ENCODE data around the gene DRAM2.

Gene DRAM2

GRCh38 chr1:111141245-111142220 lies 1.6 kb upstream of the DRAM2 start:
- H3K9me3 Mint-ChIP-seq, result no peaks in the 10 kb centered on the region
- TF ChIP-seq CTCF (IDR thresholded peaks at IDR 0.05), result no peak
- H3K27ac Mint-ChIP-seq, result peak overlapping the region; percentile 7
- peak overlapping the region; percentile 98 for H3K4me3 Mint-ChIP-seq
- H3K36me3 Mint-ChIP-seq (ENCODE audit: low read depth), result peaks cover 5% of the 10 kb centered on the region
- peaks cover 46% of the 10 kb centered on the region for H3K4me1 Mint-ChIP-seq
- no peaks in the 10 kb centered on the region for H3K27me3 Mint-ChIP-seq (ENCODE audit: low read depth, poor library complexity)
- no peak for DNase-seq

GRCh38 chr1:111140680-111140967 lies 731 bp upstream of the DRAM2 start:
- no peaks in the 10 kb centered on the region for H3K9me3 Mint-ChIP-seq
- TF ChIP-seq CTCF (IDR thresholded peaks at IDR 0.05), result no peak
- no peak overlapping the region for H3K27ac Mint-ChIP-seq
- peaks cover 13% of the 10 kb centered on the region for H3K36me3 Mint-ChIP-seq (ENCODE audit: low read depth)
- H3K27me3 Mint-ChIP-seq (ENCODE audit: low read depth, poor library complexity), result no peaks in the 10 kb centered on the region
- peak; percentile 66 for DNase-seq
- H3K4me1 Mint-ChIP-seq, result peaks cover 46% of the 10 kb centered on the region
- H3K4me3 Mint-ChIP-seq, result peak overlapping the region; percentile 98

DNA sequence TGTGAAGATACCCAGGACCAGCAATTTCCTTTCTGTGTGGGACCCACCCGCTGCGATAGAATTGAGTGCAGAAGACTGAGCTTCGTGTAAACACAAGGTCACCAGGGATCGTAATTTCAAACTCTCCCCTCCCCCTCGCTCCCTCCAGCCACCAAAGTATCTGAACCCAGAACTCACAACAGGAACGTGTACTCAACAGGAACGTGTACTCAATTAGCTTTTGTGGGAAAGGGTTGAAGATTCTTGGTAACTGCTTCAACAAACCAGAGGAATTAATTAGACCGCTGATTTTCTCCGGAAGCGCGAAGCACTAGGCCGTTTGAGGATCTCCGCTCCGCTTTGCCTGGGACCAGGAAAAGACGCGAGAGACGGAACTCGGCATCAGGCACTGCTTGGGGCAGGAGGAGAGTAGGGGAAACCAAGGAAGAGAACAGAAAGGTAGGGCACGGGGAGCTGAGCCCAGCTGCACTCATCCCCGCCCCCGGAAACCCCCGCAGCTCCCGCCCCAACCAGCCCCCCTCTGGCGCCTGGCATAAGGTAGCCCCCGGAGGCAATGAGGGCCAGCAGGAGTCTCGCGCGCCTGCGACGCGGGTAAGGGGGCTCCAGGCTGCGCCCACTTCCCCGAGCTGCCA lies 453 bp downstream of the DRAM2 start:
- Mint-ChIP-seq H3K27me3 (ENCODE audit: low read depth, poor library complexity) (no peaks in the 10 kb centered on the region), H3K36me3 (ENCODE audit: low read depth) (peaks cover 24% of the 10 kb centered on the region), H3K4me3 (peak overlapping the region; percentile 98), H3K4me1 (peaks cover 46% of the 10 kb centered on the region), H3K9me3 (no peaks in the 10 kb centered on the region), H3K27ac (peak overlapping the region; percentile 100)
- DNase-seq, result peak; percentile 52
- no peak for TF ChIP-seq CTCF (IDR thresholded peaks at IDR 0.05)

- TF ChIP-seq CTCF (IDR thresholded peaks at IDR 0.05), result no peak
- Mint-ChIP-seq H3K36me3 (ENCODE audit: low read depth) (peaks cover 50% of the 10 kb centered on the region), H3K27ac (peak overlapping the region; percentile 69), H3K4me1 (peaks cover 12% of the 10 kb centered on the region), H3K9me3 (no peaks in the 10 kb centered on the region), H3K27me3 (ENCODE audit: low read depth, poor library complexity) (no peaks in the 10 kb centered on the region), H3K4me3 (no peak overlapping the region)
- no peak for DNase-seq
These were observed 6.0 kb downstream of the DRAM2 start for GRCh38 chr1:111133866-111134265.

DNA sequence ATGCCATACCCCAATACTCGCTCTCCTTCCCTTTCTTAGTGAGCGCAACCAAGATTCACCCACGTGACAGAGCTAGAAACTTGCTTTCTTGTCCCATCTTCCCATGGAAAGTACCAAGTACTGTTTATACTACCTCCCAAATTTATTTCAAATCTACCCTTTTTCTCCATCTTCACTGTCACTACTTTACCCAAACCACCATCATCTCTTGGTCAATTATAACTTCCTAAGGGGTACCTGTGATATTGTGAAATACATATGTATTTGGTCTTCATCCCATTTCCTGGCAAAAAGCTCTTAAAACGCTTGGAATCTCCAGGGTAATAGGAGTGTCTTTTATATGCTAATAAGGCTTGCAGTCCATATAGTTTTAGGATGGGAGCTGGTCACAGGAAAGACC lies 8.2 kb downstream of the DRAM2 start:
- no peak for TF ChIP-seq CTCF (IDR thresholded peaks at IDR 0.05)
- Mint-ChIP-seq H3K27me3 (ENCODE audit: low read depth, poor library complexity) (no peaks in the 10 kb centered on the region), H3K27ac (no peak overlapping the region), H3K4me1 (no peaks in the 10 kb centered on the region), H3K36me3 (ENCODE audit: low read depth) (peaks cover 62% of the 10 kb centered on the region), H3K9me3 (no peaks in the 10 kb centered on the region), H3K4me3 (no peak overlapping the region)
- no peak for DNase-seq
